ENCODE measurements around the gene SMAD6.

The SMAD6 gene

DNA sequence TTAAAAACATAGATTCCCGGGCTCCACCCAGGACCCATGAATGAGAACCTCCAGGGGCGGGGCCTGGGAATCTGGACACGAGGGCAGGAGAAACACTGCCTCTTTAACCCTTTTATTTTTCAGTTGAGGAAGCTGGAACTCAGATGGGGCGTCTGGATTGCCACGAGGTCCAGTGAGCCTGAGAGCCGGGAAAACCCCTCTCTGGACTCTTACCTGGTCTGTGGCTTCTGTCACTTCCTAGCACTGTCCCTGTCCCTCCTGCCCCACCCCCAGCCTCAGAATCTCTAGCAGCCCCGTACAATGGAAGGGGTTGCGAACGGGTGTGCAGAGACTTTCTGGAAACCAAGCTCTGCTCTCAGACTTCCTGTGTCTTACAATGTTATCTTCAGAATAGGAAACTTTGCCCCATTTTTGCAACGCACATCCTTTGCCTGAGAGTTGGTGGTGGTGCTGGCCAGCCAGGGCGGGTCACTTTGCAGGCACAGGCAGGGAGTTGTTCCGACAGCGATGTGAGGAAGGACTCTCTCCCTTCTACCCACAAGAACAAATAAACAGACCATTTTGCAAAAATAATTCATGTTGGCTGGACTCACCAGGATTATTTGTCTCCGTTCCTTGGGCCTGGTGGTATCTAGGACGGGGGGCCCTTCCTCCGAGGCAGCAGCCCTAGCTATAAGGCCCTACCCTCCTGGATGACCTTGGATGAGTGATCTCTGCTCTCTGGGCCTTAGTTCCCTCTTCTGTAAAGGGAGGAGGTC is 59.1 kb downstream of the SMAD6 start:
- no peak for DNase-seq

DNA sequence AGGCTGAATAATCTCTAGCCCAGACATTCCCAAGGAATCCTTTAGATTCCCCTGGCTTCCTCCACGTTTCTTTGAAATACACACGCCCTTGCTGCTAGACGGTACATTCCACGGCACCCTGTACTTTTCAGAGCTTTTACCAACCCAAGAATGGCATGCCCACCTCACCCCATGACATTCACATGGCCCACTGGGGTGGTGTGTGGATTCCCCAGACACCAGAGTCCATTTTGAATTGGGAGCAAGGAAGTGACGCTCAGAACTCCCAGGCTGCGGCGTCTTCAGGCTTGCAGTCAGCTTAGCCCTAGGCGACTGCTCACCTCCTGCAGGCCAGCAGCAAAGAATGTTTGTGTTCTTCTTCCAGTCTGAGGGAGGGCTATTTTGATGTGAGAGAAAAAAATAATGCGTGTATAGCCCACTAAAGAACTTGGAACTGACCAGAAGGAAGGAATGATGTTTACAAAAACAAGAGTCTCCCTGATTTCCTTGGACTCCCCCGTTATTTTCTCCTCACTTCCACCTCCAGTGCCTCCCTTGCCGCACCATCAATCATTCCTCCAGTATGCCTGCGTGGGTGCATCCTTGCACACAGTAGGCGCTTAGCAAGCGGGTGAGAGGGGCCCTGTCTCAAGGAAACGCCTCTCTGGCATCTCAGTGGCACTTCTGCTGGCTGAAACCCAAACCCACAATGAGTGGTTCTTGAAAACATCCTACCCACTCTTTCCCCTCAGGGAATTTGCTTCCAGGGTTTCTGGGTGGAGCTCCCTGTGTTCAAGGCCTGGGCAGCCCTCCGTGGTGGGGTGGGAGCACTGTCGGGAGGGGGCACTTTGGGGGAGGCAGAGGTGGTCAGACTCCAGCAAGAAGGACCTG is 59.9 kb downstream of the SMAD6 start:
- DNase-seq: no peak

DNA sequence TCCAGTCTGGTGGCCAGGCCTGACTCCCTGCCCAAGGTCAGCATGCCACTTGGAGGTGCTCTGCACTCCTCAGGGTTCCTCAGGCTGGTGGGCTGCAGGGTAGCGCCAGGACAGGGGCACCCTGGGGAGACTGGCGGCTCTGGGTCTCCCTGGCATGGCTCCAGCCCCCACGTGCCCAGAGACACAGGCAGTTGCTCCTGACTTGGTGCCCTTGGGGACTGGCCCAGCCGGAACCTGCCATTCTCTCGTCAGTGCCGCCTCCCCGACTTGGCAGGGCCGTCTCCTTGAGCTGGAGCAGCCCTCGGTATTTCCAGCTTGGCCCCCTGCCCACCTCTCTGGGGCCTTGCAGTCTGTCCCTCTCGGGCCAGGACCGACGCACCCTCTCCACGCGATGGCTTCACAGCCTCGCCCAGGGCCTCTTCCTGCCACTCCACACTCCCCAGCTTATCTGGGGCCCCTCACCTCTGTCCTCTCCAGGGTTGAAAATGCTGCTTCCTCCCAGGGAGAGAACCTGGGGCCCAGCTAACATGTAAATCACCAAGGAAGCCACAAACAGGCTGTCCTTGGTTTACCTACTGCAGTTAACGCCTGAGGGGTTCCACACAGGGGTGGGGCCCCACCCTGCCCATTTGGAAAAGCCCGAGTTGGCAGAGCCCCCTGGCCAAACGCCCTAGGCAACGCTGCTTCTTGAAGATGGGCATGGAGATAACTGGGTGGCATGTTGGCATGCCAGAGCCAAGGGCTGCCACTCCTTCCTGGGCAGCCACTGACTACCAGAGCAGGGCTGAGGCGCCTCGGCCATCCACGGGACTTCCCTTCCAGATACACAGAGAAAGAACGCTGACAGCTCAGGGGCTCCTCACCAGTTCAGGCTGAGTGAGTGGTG is 61.4 kb downstream of the SMAD6 start:
- DNase-seq: no peak

DNA sequence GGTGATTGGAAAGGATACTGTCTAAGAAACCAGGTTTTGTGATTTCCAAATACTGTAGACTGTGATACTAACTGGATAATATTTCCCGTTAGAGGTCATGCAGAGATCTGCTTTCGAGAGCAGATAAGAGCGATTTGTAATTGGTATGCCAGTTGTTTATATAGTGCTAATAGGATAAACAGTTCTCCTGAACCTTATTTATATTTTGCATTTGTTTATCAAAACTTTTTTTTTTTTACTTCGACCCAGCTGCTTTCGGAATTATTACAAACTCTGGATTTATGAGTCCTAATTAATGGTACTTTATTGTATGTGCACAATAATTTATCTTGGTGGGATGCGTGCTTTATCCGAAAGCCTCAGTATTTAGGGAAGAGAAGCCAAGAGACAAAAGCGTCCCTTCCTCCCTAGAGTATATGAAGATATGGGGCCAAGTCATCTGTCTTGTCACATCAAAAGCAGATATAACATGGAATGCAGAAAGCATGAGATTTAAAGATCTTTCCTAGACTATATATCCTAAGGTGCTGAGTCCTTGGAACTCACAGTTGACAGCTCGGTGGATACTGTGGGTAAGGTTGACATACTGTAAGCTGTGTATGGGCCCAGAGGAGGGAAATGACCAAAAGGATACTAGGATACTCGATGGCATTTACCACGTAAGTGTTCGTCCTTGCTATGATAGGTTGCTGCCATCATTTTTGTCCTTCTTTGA is 62.2 kb downstream of the SMAD6 start:
- DNase-seq: no peak

DNA sequence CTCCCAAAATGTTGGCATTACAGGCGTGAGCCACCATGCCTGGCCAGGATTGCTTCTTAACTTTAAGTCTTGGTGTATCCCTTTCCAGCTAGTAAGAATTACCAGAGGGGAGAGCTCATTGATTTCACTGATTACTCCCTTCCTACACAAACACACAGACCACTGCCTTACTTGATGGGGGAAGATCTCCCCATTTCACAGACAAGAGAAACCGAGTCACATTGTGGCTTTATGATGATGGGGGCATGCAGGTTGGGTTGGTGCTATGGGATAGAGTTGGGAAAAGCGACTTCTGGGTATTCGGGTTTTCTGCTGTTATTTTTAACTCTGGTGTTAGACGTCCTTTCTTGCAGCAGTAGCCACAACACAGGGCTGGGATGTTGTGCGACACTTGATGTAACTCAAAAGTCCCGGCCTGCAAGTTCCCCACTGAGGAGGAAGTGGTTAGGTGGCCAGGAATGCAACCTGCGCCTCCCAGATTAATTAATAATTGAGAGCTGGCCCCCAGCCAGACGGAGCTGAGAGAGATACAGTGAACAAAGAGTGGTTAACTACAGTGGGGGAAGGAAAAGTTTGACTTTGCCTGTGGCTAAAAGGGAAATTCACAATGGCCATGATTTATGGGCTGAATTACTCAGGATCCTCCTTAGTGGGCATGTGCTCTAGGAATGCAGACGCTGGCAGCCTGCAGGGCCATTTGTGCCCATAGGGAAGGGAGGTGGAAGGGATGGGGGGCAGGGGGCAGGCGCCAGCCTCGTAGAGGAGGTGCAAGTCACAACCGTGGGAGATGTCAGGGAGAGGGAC is 63.6 kb downstream of the SMAD6 start:
- no peak for DNase-seq

DNA sequence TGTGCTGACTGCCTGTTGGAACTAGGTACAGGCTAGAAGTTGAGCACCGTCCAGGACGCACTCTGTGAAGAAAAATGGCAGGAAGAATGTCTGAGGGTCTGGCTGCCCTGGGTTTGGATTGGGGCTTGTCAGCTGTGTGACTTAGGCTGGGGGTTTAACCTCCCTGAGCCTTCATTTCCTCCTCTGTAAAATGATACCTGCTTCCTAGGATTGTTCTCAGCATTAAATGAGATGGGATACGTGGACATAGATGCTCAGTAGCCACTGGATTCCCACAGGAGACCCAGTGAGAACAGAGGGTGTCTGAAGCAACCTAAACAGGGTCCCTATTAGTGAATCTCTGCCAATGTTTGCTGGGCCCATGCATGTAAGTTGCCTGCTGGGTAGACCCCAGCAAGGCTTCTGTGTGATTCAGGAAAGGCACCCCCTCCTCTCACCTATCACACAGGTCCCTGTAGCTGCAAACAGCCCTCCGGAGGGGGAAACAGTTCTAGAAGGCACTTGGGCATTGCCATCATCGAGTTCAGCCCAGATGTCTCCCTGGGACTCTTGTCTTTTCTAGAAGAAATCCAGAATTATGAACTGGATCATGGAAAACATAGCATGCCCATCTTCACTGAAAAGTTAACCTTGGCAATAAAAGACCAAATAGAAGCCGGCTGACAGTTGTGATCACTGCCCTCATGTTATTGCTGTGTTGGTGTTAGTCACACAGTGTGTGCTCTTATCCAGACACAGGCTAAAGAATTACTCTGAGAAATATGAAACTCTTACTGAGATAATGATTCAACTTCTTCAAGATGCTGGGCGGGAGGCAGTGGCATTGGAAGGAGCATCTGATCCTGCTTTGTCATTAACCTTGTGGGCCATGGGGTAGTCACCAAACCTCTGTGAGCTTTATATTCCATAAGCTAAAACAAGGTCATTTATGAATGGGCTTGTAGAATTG is 64.5 kb downstream of the SMAD6 start:
- DNase-seq: no peak

DNA sequence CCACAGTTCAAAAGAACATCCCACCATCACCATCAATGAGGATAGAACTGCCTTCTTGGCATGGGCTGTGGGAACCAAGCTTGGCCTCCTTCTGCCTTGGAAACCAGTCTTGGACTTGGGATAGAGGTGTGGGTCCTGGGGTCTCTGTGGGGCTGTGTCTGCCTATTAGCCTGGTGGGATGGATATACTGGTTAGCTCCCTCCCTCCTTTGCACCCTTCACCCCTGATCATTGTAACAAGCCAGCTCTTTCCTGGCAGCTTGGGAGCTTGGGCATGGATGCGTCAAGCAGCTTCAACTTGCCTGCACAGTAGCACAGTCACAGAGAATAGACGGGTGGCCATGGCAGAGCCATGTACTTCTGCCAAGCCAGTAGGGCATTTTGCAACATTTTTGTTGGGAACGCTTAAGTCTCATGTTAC is 65.2 kb downstream of the SMAD6 start:
- DNase-seq: no peak

DNA sequence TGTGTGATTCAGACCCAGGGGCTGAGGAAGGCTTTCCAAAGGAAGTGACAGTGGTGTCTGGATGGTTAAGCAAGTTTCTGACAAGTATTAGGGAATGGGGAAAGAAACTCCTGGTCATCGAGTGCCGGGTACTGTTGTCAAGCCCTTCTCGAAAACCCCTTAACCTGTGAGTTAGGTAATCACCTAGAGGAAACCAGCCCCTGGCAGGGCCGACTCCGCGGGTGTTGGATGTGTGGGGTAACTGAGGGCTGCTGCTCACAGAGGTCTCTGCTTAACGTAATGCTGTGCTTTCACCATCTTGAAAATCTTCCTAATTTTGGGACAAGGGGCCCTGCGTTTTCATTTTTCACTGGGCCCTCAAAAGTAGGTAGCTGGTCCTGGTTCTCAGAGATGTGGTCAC is 67.0 kb downstream of the SMAD6 start:
- no peak for DNase-seq

DNA sequence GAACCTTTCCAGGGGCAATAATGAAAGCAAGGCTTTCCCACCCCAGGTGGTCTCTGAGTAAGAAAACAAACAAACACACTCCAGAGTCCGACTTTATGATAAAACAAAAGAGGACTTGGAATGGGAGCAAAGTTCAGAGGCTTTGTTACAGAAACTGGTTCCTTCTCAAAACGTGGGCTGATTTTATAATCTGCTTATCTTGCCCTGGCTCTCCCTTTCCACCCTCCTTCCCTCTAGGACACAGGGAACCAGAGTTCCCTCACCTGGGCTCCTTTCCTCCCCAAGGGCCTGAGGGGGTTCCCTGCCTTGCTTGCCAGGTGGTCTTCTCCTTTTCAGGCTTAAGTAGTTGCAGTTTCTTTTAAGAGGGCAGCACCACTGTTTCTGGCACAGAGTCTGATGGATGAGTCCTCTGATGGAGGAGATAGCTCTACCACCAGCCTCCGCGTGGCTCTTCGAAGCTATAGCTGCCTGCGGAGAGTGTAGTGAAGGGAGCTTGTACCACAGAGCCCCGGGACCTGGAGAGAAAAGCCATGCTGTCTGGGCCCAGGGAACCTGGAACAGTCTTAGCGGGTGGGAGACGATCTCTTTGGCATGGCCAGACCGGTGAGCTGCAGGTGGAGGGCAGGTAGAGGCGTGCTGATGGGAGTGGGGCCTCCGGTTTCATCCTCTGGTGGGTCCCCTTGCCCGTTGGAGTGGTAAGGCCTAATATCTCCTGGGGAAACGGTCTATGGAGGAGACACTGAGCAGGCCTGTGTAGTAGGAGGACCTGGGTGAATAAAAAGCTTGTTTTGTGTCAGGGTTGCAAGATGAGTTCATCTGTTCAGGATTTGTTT is 68.7 kb downstream of the SMAD6 start:
- DNase-seq: no peak

DNA sequence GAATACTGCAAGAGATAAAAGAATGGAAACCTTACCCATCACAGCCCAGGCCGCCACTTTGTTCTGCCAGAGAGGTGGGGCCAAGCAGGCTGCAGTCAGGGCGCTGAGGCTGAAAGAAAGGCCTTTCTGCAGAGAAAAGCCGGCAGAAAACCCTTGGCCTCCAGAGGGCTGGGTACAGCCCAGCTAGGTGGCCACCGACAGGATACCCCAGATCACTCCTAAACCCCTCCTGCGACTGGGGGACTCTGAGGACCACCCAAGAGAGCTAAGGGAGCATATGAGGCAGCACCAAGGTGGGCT is 69.3 kb downstream of the SMAD6 start:
- DNase-seq: no peak

DNA sequence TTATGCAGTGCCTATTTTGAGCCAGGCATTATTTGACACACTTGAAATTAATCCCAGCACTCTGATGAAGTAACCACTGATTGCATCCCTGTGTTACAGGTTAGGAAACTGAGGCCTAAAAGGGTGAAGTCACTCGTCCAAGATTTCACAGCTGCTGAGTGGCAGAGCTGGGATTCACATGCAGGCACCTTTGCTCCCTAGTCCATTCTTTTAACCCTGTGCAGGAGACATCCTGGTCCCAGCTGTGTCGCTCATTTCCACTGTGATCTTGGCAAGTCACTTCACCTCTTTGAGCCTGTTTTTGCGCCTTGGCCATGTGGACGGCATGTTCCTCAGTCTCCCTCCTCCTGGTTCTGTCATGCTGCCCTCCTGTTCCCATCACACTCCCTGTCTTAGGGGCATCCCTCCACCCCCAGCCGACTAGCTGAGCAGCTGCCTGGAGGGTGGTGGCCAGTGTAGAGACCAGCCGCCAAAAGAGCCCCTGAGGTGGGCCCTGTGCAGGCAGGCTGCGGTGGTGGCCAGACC is 70.6 kb downstream of the SMAD6 start:
- no peak for DNase-seq

DNA sequence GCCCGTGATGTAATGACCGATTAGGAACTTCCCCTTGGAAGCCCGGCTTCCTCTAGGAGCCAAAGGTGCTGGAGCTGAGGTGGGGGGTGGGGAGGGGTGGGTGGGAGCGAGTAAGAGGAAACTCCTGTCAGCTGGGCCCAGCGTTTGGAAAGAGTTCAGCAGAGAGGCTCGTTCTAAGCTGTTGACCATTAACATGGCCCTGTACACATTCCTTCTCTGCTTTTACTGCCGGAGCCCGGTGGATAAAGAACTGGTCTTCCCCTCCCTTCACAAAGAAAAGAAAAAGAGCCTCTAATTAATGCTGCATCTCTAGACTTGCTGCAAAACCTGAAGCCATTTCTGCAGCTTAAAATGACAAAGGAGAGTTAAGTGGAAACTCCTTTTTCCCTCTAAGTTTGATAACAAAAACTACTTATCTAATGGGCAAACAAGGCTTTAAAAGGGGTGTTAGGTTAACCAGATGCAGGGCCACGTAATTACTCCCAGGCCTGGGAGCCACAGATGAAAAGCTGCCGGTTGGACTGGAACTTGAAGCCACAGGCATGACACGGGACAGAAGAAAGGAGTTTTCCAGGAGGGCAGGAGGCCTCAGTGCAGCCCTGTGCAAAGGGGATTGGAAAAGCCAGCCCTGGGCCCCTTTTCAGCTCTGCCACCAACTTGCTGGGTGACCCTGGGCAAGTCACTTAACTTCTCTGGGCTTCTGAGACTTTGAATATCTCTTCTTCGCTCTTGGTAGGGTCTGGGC is 71.3 kb downstream of the SMAD6 start:
- no peak for DNase-seq

DNA sequence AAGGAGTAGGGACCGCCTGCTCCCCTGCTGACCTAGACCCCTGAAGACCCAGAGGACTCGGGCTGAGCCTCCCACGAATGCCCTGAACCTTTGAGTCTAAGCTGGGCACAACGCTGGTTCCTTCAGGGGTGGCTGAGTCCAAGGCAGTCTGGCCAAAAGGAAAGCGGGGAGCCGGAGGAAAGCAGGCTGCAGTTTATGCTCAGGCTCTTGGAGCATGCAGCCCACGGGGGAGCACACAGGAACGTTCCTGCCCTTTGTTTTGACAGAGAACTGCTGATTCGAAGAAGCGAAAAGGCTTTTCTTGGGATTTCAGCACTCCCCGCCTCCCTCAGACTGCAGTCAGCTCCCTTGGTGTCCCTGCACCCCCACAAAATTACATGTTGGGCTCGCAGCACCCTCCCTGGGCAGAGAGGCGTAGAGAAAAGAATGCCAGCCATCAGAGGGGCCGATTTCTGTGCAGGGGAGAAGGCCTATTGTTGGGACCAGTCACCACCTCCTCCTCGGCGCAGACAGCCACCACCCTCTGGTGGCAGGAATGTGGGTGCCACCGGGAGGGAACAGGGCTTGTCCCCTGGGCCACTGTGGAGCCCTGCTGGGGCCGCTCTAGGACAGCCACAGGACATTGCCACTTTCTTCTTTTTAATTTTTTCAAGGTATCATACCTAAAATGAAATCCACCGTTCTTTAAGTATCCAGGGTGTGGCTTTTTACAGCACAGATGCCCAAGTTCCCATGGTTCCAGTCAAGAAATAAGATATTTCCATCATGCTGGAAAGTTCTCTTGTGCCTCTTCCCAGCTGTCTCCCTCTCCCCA is 72.2 kb downstream of the SMAD6 start:
- DNase-seq: no peak

DNA sequence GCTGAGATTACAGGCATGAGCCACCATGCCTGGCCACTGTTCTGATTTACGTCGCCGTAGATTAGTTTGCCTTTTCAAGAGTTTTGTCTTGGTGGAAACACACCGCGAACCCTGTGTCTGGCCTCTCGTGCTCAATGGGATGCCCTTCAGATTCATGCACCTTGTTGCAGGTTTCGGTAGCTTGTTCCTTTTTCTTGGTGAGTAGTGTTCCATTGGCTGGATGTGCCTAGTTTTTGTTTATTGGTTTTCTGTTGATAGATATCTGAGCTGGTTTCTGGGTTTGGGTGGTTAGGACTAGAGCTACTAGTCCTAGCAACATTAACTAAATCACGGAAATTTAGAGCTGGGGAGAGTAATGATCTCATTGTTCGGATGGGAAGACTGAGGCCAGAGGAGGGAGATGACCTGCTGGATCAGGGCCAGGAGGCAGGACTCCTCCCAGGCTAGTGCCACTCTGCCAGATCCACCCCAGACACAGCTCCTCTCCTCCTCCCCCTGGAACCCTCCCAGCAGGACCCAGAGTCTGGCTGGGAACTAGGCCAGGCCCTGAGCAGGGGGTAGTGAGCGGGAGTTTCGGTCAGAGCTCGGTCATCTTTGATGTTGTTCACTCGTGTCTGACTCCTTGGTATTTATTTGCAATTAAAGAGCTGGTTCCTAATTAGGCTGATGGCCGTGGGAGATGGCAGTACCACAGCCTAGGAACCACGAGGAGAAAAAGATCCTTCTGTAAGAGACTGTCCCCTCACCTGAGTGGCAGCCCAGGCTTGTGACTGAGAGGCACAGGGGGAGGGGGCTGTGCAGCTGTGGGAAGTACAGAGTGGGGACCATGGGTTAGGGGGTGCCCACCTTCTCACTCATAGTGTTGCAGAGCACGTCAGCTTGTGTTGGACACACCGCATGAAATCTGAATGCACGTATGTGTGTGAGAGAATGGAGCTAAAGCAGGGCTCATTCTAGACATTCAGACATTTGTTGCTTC is 73.4 kb downstream of the SMAD6 start:
- DNase-seq: no peak

DNA sequence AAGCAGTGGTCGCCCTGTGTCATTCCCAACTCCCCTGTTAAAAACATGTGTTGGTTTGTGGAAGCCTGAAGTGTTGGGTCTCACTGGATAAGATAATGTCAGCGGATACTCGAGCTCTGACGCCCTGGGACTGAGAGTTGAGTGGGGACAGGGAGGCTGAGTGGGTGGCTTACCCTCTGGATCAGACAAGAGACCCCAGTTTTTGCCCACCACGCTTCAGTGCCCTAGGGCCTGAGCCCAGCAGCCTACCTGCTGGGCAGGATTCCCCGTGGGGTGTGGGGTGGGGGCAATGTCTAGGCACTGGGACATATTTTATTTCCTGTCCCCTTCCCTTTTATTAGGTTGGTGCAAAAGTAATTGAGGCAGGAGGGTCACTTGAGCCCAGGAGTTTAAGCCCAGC is 75.0 kb downstream of the SMAD6 start:
- DNase-seq: no peak

DNA sequence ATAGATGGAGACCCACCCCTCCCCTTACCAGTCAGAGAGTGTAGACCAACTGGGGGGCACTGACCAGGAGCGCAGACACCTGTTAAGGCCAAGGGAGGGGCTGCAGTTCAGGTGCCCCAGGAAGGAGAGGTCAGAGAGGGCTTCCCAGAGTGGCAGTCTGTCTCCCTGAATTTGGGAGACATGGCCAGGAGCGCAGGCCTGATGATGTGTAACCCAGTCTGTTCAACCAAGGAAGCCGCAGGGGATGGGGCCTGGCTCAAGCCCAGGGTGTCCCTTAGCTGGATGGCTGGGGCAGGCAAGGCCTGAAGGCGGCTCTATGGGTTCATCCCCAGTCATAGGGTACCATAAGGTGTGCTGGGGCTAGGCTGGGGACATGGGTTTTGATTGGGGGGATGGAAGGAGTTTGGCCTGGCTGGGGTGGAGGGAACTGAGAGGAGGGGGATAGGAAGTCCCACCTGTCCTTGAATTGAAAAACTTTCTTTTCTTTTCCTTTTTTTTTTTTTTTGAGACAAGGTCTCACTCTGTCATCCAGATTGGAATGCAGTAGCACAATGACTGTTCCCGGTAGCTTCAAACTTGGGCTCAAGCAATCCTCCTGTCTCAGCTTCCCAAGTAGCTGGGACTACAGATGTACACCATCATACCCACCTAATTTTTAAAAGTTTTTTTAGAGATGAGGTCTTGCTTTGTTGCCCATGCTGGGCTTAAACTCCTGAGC is 75.7 kb downstream of the SMAD6 start:
- no peak for DNase-seq
